GM21529 (cell line): ENCODE data around the gene ALK.

Source experiments
- ATAC-seq: cut with Tn5 transposase; IDR thresholded peaks from one replicate; pipeline ENCODE4 v1.9.1; 2021; ENCODE audit not compliant: unreplicated experiment

The ALK gene

GRCh38 chr2:29509397-29509796, 412.0 kb downstream of the ALK start:
- ATAC-seq, result no peak

GRCh38 chr2:29504746-29505145, 416.6 kb downstream of the ALK start:
- ATAC-seq, result no peak

GRCh38 chr2:29502460-29502911, 418.9 kb downstream of the ALK start:
- ATAC-seq, result no peak

- ATAC-seq, result no peak
These were observed 424.0 kb downstream of the ALK start for GRCh38 chr2:29497375-29497774.

GRCh38 chr2:29496198-29496597, 425.2 kb downstream of the ALK start:
- ATAC-seq, result no peak

- no peak for ATAC-seq
These were observed 425.8 kb downstream of the ALK start for GRCh38 chr2:29495536-29496060.

- ATAC-seq, result no peak
These were observed 426.3 kb downstream of the ALK start for GRCh38 chr2:29495068-29495467.

GRCh38 chr2:29492701-29493100, 428.7 kb downstream of the ALK start:
- no peak for ATAC-seq

- no peak for ATAC-seq
These were observed 431.3 kb downstream of the ALK start for GRCh38 chr2:29490045-29490444.

GRCh38 chr2:29489568-29489967, 431.8 kb downstream of the ALK start:
- ATAC-seq, result no peak

- ATAC-seq, result no peak
These were observed 433.3 kb downstream of the ALK start for GRCh38 chr2:29487967-29488555.

GRCh38 chr2:29485631-29486030, 435.8 kb downstream of the ALK start:
- ATAC-seq, result no peak

GRCh38 chr2:29485117-29485516, 436.3 kb downstream of the ALK start:
- no peak for ATAC-seq

- ATAC-seq, result no peak
These were observed 438.5 kb downstream of the ALK start for GRCh38 chr2:29482867-29483266.

- no peak for ATAC-seq
These were observed 439.0 kb downstream of the ALK start for GRCh38 chr2:29482348-29482747.

- ATAC-seq, result no peak
These were observed 440.1 kb downstream of the ALK start for GRCh38 chr2:29481313-29481712.

- no peak for ATAC-seq
These were observed 441.0 kb downstream of the ALK start for GRCh38 chr2:29480426-29480825.

- no peak for ATAC-seq
These were observed 442.0 kb downstream of the ALK start for GRCh38 chr2:29479401-29479800.

- no peak for ATAC-seq
These were observed 442.7 kb downstream of the ALK start for GRCh38 chr2:29478641-29479040.

GRCh38 chr2:29477186-29477585, 444.2 kb downstream of the ALK start:
- ATAC-seq, result no peak

- ATAC-seq, result no peak
These were observed 445.9 kb downstream of the ALK start for GRCh38 chr2:29475499-29475898.

GRCh38 chr2:29469961-29470360, 451.4 kb downstream of the ALK start:
- ATAC-seq, result no peak

GRCh38 chr2:29469516-29469915, 451.9 kb downstream of the ALK start:
- ATAC-seq, result no peak
